ENCODE measurements around the gene NDUFS5.
"Not testable (repeated sequence)": the region's sequence is repeated elsewhere in the genome, so short reads cannot be mapped to it uniquely, and the experiment has no call there.

Gene NDUFS5

DNA sequence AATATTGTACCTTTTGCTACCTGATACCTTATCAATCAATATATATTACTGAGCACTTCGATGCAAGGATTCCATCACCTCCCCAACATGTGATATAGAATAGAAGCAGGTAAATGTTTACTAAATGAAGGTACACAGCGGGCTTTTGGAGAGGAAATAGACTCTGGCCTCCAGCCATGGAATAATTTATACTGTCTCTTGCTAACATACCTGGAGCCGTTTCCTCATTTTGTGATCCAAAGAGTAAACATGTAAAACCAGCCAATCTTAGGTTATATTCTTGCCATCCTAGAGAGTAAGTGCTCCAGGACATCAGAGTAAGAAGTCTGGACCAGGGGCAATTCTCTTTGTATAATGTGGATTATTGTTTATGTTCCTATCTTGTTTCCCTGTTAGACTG is 39.4 kb downstream of the NDUFS5 start:
- DNase-seq = no peak

DNA sequence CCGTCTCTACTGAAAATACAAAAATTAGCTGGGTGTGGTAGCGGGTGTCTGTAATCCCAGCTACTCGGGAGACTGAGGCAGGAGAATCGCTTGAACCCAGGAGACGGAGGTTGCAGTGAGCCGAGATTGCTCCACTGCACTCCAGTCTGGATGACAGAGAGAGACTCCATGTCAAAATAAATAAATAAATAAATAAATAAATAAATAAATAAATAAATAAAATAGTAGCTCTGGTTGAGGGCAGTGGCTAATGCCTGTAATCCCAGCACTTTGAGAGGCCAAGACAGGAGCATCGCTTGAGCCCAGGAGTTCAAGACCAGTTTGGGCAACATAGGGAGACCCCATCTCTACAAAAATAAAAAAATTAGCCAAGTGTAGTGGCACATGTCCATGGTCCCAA is 42.1 kb downstream of the NDUFS5 start:
- DNase-seq = not testable (repeated sequence)

DNA sequence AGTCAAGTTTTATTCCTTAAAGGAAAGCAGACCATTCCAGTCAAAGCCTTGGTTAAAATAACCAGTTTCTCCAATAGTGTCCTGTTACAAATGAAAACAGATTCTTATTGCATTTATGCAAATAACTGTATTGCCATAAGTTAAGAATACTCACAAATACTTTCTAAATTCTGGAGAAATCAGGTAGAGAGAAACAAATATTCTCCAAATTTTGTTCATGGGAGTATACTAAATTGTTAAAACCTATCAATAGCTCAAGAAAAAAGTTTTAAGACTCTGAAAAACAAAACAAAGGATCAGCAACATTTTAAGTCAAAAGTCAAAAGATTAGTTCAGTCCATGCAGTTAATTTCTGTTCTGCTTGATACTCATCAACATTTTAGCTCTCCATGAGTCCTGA is 45.4 kb downstream of the NDUFS5 start:
- DNase-seq = not testable (repeated sequence)

DNA sequence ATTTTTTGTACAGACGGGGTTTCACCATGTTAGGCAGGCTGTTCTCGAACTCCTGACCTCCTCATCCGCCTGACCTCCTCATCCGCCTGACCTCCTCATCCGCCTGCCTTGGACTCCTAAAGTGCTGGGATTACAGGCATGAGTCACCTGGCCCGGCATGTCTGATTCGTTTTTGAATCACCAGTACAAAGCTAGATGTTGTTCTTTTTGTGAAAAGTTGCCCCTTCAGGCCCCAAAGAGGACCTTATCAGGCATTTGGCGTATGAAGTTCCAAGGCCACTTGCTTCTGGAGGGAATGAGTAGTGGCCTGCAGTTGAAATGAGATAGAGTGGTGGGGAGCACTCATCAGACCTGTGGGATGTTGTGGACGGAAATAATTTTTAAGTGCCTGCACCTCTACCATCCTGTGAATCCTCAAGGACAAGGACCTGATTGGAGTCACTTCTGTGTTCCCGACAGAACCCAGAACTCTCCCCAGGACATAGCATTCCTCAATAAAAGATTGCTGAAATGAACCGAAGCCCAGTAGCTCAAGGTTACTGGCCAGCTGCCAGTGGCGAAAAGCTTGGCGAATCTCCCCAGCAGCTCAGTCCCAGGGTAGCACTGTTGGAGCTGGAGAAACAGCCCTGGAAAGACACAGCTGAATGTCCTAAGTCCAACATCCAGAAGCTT is 50.1 kb downstream of the NDUFS5 start:
- no peak for DNase-seq

DNA sequence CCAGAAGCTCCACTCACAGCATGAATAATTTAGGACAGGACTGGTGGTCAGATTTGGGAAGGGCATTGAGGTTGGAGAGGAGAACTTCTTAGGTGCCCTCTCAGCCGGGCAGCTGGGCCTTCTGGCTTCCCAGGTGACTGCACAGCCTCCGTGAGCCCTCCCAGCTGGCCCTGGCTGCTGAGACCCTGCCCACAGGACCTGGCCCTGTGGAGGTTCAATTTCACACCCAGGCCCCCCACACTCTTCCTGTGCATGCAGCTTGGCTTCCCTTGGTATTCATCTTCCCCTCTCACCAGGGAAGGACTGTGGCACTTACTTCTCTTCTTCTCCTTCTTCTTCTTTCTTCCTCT is 50.6 kb downstream of the NDUFS5 start:
- no peak for DNase-seq

DNA sequence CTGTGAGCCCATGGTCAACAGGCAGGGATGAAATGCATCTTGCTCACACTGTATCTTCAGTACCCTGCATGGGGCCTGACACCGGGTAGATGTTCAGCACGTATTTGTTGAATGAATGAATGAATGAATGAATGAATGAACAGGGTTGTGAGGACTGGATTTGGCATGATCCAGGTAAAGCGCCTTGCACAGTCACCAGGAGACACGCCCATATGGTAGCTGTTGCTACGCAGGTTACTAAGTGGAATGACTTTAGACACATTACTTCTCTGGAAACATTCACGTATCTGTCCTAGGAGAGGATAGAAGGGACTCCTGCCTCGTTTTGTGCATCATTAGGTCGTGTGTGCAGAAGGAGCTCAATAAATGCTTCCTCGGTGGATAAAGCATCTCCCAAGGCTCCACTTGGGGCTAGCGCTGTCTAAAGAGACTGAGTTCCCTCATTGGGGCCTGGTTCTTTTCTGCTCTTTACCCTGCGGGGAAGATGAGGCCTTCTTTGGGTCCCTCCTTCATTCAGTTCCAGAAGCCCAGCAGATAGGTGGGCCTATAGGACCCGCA is 54.2 kb downstream of the NDUFS5 start:
- DNase-seq = no peak

DNA sequence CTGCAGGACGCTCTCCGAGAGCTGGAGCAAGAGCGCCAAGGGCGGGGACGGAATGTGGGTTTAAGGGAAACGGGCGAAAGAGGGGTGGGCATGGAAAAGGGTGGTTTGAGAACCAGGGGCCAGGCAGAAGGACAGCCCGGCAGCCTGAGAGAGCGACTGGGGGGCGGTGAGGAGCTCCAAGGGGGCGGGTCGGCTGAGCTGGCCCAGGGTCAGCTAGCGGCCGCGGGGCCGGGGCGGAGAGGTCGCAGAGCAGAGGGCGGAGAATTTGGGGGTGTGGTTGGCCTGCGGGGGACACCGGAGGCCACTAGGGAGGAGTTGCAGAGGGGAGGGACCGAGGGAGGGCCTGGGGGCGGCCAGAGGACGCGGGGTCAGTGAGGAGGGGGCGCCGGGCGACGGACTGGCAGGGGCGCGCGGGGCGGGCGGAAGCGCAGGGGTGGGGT is 54.7 kb downstream of the NDUFS5 start:
- DNase-seq = no peak

DNA sequence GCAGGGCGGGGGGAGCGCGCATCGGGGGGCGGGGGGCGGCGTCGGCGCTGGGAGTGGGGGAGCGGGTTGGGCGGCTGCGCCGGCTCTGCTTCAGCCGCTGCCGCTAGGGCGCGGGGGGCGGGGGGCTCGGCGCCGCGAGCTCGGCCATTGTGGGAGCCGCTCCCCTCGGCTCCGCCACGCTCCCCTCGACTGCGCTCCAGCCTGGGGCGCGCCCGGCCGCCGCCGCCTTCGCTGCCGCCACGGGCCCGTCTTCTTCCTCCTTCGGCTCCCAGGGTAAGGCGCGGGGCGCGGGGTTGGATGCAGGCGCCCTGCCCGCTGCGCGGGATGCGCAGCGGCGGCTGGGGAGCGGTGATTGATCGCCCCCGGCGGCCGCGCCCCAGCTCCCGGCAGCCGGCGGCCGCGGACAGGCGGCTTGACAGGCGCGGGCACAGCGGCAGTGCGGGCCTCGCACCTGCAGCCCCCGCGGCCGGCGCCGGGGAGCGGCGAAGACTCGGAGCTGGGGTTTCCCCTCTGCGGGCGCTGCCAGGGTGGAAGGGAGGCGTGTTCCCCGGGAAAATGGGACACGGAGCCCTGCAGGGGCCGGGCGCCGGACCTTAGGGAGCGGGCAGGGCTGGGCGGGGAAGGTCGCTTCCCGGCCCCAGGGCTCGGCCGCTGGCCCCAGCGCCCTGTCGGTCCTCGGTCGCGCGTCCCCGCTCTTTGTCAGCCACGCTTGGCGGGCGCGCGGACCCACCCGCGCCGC is 55.3 kb downstream of the NDUFS5 start:
- no peak for DNase-seq

DNA sequence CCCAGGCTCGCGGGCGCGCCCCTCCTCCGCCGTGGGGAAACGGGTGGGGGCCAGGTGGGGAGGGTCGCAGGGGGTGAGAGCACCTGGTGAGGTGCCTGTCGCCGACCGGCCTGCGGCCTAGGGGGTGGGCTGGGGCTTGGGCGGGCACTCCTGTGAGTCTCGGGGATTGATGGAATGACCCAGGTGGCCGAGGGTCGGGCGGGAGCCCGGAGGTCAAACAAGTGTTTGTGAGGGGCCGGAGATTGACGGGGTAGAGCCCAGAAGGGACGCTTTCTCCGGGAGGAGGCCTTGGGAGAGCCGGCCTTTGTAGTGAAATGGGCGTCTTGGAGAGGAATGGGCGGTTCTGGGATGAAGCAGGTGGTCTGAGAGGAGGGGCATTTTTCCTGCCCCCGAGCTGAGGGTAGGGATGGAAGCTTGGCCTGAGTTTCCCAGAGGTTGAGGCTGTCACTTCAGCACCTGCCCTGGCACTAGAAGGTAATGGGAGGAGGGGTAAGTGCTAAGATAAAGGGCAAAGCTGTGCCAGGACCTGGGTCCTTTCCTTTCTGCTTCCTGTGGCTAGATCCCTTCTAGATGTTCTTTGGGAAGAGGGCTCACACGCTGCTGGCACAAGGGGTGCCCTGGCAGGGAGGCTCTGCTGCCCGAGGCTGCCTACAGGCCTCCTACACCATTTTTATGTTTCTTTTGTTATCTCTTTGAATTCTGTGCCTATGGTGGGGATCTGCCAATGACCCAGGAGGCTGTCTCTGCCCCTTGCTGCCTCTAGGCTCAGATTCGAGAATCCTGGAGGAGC is 56.1 kb downstream of the NDUFS5 start:
- DNase-seq = no peak

DNA sequence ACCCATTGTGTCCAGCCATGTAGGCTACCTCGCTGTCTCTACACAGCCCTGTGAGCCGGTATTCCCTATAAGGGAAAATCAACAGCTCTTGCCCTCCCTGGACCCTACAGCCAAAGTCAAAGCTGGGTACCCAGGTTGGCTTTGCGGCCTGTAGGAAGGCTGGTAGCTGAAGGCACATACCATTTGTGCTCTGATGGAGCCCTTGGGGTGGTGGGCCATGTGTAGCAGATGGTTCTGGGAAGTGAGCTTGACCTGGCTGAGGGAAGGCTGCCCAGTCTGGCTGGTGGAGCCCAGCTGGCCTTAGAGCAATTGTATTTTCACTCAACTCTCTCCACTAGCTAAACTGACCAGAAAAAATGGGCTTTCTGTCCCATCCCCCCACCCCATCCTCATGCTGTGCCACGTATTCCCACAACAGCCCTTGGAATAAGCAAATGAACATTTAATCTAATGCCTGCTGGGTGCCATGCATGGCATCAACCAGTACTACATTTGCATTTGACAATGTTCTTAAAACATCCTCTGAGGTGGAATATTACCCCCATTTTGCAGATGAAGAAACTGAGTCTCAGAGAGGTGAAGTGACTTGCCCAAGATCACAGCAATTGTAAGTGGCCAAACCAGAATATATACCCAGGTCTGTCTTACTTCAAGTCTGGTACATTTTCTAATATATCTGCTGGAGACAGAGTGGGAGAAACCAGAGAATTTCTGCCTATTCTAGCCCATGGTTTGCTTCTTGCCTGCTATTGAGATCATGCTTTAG is 56.8 kb downstream of the NDUFS5 start:
- no peak for DNase-seq

DNA sequence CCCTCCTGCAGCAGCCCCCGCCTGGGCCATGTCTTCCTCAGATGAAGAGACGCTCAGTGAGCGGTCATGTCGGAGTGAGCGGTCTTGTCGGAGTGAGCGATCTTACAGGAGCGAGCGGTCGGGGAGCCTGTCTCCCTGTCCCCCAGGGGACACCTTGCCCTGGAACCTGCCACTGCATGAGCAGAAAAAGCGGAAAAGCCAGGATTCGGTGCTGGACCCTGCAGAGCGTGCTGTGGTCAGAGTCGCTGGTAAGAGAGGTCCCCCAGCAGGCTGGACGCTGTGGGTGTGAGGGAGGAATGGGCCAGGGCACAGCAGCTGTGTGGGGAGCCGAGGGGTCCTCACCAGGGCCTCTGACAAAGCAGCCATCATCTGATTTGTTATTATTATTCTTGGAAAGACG is 58.0 kb downstream of the NDUFS5 start:
- no peak for DNase-seq
